ENCODE data around the gene SPOCK3.

SPOCK3 gene

DNA sequence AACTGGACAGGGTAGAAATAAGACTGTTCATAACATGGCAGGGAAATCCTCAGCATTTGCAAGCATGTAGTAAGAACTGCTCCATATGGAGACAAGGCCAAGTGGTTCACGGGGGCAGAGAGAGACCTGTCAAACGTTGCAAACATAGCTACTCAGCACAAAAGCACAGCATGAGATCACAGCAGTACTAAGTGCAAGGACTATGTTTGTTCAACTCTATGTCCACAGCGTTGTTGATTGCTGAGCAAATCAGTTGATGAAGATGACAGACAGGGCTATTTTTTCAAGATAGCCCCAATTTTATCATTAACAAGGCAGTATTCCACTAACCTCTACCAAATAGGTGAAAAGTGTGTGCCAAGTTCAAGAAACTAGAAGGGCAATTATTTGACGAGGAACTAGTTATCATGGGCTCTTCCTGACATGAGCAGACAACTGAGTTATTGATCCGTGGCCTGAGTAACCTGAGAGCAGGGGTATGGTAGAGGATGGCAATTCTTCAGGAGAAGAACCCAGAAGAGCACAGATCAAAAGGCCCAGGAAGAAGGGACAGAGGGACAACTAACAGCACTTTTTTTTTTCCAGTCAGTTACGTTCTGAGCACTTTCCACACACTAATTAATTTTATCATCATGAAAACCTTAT, 57.4 kb downstream of the SPOCK3 start:
- DNase-seq (ENCODE audit: low read depth), result no peak

DNA sequence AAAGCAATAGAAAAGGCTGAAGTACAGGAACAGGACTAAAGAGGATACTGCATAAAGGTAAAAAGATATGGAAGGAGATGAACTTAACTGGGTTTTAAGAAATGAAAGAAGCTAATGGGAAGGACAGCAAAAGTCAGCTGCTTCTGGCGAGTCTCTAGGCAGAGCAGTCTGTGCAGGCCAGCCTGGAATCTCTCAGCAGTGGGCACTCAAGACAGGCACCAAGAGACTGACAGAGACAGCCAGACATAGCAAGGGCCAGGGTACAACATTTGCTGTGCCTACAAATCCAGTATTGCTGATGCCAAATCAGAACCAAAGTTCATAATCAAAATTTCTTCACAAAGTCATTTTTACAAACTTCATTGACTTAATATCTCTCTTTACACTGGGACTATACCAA, 62.4 kb downstream of the SPOCK3 start:
- DNase-seq (ENCODE audit: low read depth), result no peak

GRCh38 chr4:167168611-167169010, 65.7 kb downstream of the SPOCK3 start:
- no peak for DNase-seq (ENCODE audit: low read depth)

GRCh38 chr4:167150587-167150986, 83.7 kb downstream of the SPOCK3 start:
- no peak for DNase-seq (ENCODE audit: low read depth)

DNA sequence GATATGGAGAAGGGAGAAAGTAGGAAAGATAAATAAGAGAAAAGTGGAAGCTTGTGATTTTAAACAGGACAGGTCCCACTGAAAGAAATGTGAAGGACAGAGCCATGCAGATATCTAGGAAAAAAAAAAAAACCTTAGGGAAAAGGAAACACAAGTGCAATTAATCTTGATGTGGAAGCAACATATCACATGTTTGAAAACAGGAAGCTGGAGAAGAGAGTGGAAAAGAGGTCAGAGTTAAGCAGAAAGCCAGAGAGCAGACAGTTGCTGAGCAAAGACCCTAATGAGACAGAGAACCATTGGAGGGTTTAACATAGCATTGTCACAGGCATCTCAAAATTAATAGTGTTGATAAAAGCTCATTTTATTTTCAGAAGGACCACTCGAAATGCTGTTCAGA, 89.7 kb downstream of the SPOCK3 start:
- no peak for DNase-seq (ENCODE audit: low read depth)

DNA sequence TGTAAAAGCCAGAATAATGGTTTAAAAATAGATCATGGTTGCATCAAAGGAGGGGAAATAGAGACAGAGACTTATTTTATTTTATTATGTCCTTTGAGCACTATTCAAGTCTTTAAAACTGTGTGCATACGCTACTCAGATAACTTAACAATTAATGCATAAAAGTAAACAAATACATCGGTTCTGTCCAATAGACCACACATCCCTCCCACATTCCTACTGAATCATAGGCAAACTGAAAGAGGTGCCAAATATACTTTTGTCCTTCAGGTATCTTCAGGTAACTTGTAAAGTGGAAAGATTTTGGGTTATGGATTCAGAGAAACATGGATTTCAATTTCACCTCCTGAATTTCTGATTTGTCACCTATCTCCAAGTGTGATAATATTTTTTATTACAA, 91.3 kb downstream of the SPOCK3 start:
- no peak for DNase-seq (ENCODE audit: low read depth)

DNA sequence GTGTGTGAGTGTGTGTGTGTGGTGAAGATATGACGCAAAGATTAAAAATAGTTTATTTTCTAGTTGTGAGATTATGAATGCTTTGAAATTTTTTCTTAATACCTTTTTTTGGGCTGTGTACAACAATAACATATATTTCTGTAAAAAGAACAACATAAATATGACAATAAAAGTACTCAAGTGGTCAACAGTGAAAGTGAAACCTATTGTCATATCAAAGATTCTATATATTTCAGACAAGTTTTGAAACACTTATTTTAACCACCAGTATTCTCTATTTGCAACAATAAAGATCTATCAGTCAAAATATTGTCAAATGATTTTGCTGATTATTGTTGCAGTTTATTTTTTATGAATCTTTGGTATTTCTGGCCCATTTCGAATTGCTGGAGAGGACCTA, 98.0 kb downstream of the SPOCK3 start:
- DNase-seq (ENCODE audit: low read depth), result no peak

GRCh38 chr4:167129146-167129545, 105.1 kb downstream of the SPOCK3 start:
- no peak for DNase-seq (ENCODE audit: low read depth)

- no peak for DNase-seq (ENCODE audit: low read depth)
Measured at GRCh38 chr4:167119392-167119791, 114.9 kb downstream of the SPOCK3 start.

DNA sequence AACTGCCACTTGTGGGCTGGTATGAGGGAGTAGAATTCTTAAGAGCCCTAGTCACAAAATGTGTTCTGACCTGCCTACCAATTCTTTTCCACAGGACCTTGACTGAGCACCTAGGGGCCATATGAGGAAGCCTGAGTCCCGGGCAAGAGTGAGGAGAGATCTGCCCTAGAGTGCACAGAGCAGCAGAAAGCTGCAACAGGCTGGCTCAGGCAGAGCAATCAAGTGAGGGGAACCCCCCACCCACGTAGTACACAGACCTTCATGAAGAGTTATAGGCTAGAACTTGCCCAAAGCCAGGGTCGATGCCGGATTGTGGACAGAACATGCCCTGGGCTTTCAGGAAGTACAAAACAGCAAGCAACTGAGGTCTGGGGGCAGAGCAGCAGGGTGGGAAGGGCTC, 117.0 kb downstream of the SPOCK3 start:
- no peak for DNase-seq (ENCODE audit: low read depth)

DNA sequence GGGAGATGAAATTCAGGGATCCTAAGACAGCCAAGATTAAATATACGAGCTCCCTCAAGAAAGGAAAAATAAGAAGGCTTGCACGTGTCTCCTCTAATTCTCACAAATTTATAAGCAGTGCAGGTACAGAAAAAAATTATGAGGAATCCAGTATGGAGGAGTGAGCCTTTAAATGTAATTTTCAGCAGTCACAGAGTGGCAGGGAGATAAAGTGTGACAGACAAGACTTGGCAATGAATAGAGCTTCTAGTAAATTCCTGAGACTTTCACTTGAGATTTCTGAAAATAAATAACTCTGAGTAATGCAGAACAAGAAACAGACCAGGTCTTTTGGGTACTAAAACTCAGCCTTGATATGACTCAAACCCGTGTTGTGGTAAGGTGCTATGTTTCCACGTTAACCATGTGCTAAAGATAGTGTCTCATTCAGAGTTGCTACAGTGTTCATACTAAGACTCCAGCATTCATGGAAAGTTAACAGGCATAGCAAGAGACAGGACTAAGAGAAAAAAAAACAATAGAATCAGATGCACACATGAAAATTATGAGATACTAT, 119.8 kb downstream of the SPOCK3 start:
- no peak for DNase-seq (ENCODE audit: low read depth)

DNA sequence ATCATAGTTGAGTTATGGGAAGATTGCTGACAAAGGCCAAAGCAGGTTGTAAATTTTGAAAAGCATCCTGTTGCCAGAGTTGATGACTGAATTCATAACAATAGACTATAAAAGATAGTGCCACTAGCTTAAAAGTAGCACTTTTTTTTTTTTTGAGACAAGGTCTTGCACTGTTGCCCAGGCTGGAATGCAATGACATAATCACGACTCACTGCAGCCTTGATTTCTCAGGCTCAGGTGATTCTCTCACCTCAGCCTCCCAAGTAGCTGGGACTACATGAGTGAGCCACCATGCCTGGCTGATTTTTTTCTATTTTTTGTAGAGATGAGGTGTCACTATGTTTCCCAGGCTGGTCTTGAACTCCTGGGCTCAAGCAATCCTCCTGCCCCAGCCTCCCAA, 122.7 kb downstream of the SPOCK3 start:
- DNase-seq (ENCODE audit: low read depth), result no peak

DNA sequence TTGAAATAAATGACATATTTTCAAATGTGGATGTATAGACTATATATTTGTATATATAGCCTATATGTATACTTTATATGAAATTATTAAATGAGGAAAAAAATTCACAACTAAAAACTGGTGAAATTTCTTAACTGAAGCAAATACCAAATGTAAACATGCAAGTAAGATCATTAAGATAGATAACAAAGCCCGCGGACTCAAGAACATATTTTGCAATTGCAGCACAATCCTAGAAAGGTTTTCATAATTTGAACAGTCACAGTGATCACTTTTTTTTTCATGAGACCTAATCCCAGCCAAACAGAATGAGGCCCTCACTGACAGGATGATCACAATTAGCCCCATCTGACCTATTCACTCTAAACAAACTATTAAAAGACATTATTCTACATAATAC, 123.2 kb downstream of the SPOCK3 start:
- DNase-seq (ENCODE audit: low read depth), result no peak

DNA sequence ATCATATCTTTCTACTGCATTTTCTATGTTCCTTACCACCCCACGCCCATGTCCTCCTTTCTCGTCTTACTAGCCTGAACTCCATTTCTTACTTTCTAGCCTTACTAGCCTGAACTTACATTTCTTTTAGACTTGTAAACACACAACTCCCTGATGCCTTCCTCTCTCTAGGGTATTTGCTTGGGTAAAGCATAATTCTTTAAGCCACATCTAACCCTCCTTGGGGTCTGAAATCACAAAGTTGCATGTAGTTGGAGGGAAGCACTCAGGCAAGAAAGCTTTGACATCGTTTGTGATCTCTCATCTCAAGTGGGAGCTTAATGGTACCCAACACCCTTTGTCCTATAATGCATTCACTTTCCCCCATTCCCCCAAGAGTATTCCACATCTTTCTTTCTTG, 124.4 kb downstream of the SPOCK3 start:
- DNase-seq (ENCODE audit: low read depth), result no peak

- no peak for DNase-seq (ENCODE audit: low read depth)
Measured at GRCh38 chr4:167105857-167106256, 128.4 kb downstream of the SPOCK3 start.

- DNase-seq (ENCODE audit: low read depth), result no peak
Measured at GRCh38 chr4:167102475-167102874, 131.8 kb downstream of the SPOCK3 start.

GRCh38 chr4:167101035-167101434, 133.3 kb downstream of the SPOCK3 start:
- no peak for DNase-seq (ENCODE audit: low read depth)

DNA sequence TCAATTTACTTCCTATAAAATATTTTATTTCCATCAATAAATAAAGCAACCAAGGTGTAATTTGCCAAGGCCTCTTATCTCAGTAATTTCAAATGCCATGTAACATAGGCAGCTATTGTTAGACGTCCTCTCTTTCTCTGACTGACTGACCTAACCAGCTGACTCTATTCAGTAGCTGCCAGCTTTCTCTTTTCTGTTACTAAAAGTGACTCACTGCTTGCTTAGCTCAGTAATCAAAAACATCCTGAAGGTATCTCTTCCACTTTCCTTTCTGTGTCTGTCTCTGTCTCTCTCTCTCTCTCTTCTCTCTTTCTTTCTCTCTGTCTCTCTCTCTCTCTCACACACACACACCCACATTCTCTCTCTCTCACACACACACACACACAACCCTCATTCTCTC, 134.2 kb downstream of the SPOCK3 start:
- no peak for DNase-seq (ENCODE audit: low read depth)

DNA sequence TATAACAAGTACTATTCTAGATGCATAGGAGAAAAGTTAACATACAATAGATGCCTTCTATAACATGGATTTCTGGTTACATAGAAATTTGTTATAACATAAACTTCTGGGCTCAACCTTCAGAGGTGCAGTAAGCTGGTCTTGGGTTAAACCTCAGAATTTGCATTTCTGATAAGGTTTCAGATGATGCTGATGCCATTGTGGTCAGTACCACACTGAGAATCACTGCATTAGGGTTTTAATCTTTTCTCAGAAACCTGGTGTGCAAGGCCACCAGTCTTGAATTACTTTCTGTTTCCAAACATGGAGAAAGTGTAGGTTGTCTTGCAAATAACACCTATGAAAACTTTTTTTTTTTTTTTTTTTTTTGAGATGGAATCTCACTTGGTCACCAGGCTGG, 146.2 kb downstream of the SPOCK3 start:
- DNase-seq (ENCODE audit: low read depth), result no peak

- DNase-seq (ENCODE audit: low read depth), result no peak
Measured at GRCh38 chr4:167084321-167084720, 150.0 kb downstream of the SPOCK3 start.

GRCh38 chr4:167079762-167080161, 154.5 kb downstream of the SPOCK3 start:
- no peak for DNase-seq (ENCODE audit: low read depth)

GRCh38 chr4:167052631-167053091, 181.6 kb downstream of the SPOCK3 start:
- DNase-seq (ENCODE audit: low read depth), result no peak

DNA sequence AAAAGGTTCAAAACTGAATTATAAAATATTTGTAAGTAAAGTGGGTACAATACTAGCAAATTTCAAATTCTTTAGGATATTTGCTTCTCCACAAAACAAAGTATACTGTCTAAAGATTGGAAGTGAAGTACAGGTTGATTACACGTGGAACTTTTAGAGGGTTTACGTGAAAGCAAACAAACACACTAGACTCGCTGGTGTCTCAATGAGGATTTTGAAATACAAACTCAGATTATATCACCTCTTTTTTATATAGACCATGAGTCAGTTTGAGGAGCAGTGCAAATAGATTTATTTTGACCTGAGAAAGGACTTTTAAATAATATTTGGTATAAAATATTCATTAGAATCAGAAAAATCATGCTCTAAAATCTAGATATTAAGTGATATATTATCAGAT, 185.0 kb downstream of the SPOCK3 start:
- no peak for DNase-seq (ENCODE audit: low read depth)

DNA sequence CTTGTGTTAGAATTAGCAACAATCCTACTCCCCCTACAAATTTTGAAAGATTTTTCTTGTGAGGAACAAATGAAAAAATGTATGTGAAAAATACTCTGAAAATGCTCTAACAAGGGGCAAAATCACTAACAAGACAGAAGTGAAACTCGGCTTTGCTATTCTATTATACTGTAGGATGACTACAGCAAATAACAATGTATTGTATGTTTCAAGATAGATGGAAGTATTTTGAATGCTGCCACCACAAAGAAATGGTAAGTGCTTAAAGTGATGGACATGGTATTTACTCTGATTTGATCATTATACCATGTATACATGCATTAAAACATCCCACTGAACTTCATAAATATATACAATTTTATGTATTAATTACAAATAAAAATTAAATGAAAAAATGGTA, 192.8 kb downstream of the SPOCK3 start:
- DNase-seq (ENCODE audit: low read depth), result no peak
